ENCODE results near the gene LYRM4.

LYRM4 gene

GRCh38 chr6:5174756-5175549 lies 85.8 kb downstream of the LYRM4 start:
- DNase-seq (ENCODE audit: low read depth): no peak

- peak; percentile 10 for DNase-seq (ENCODE audit: low read depth)
These were observed 86.5 kb downstream of the LYRM4 start for GRCh38 chr6:5174244-5174643.

- no peak for DNase-seq (ENCODE audit: low read depth)
These were observed 86.9 kb downstream of the LYRM4 start for GRCh38 chr6:5173810-5174209.

- no peak for DNase-seq (ENCODE audit: low read depth)
These were observed 87.8 kb downstream of the LYRM4 start for GRCh38 chr6:5172897-5173474.

- DNase-seq (ENCODE audit: low read depth): no peak
These were observed 88.6 kb downstream of the LYRM4 start for GRCh38 chr6:5172041-5172653.

- DNase-seq (ENCODE audit: low read depth): no peak
These were observed 93.2 kb downstream of the LYRM4 start for GRCh38 chr6:5167501-5167900.

GRCh38 chr6:5164092-5164491 lies 96.7 kb downstream of the LYRM4 start:
- DNase-seq (ENCODE audit: low read depth): no peak

- DNase-seq (ENCODE audit: low read depth): no peak
These were observed 97.5 kb downstream of the LYRM4 start for GRCh38 chr6:5163247-5163646.

GRCh38 chr6:5162355-5162754 lies 98.4 kb downstream of the LYRM4 start:
- no peak for DNase-seq (ENCODE audit: low read depth)

GRCh38 chr6:5160206-5160605 lies 100.5 kb downstream of the LYRM4 start:
- no peak for DNase-seq (ENCODE audit: low read depth)

GRCh38 chr6:5159162-5159561 lies 101.6 kb downstream of the LYRM4 start:
- no peak for DNase-seq (ENCODE audit: low read depth)

- no peak for DNase-seq (ENCODE audit: low read depth)
These were observed 102.6 kb downstream of the LYRM4 start for GRCh38 chr6:5158180-5158579.

GRCh38 chr6:5157621-5158138 lies 103.1 kb downstream of the LYRM4 start:
- DNase-seq (ENCODE audit: low read depth): no peak

GRCh38 chr6:5156627-5157026 lies 104.1 kb downstream of the LYRM4 start:
- no peak for DNase-seq (ENCODE audit: low read depth)

GRCh38 chr6:5155906-5156305 lies 104.8 kb downstream of the LYRM4 start:
- no peak for DNase-seq (ENCODE audit: low read depth)

GRCh38 chr6:5153186-5153585 lies 107.6 kb downstream of the LYRM4 start:
- no peak for DNase-seq (ENCODE audit: low read depth)

GRCh38 chr6:5152460-5152859 lies 108.3 kb downstream of the LYRM4 start:
- no peak for DNase-seq (ENCODE audit: low read depth)

- no peak for DNase-seq (ENCODE audit: low read depth)
These were observed 108.8 kb downstream of the LYRM4 start for GRCh38 chr6:5151955-5152401.

GRCh38 chr6:5151360-5151954 lies 109.3 kb downstream of the LYRM4 start:
- DNase-seq (ENCODE audit: low read depth): no peak

- DNase-seq (ENCODE audit: low read depth): no peak
These were observed 110.1 kb downstream of the LYRM4 start for GRCh38 chr6:5150551-5151075.

- DNase-seq (ENCODE audit: low read depth): no peak
These were observed 110.9 kb downstream of the LYRM4 start for GRCh38 chr6:5149891-5150290.

GRCh38 chr6:5149159-5149704 lies 111.5 kb downstream of the LYRM4 start:
- no peak for DNase-seq (ENCODE audit: low read depth)
